Right renal pelvis (tissue), 4 donors: Measurements from ENCODE around the gene LPP. TPM values are rescaled to one million over a fixed set of nuclear protein-coding genes. Genes with fewer than 3 reads are reported as not detected.

Experiments
- DNase-seq, 4 donors: peaks; one replicate each; pipeline ENCODE4 v3.0.0-alpha.2; 2013; ENCODE audit warnings: low read depth in 4 of 4, low spot score in 3 of 4, missing footprints in 1 of 4
- polyA plus RNA-seq, 4 donors: library from polyadenylated mRNA; unstranded; fragments of 120-200 nt; gene quantifications; one replicate each; pipeline ENCODE4 v1.2.1, GENCODE V29; 2013; ENCODE audit not compliant: insufficient read length in 4 of 4

The LPP gene
- polyA plus RNA-seq, 4 donors: 24.5 to 29.6 (median 25.6) TPM

GRCh38 chr3:188939814-188940572 is 786.0 kb downstream of the LPP start:
- no peak for DNase-seq
